ENCODE measurements around the gene DNAJB6.
"Not testable (repeated sequence)": the region's sequence is repeated elsewhere in the genome, so short reads cannot be mapped to it uniquely, and the experiment has no call there.

DNA sequence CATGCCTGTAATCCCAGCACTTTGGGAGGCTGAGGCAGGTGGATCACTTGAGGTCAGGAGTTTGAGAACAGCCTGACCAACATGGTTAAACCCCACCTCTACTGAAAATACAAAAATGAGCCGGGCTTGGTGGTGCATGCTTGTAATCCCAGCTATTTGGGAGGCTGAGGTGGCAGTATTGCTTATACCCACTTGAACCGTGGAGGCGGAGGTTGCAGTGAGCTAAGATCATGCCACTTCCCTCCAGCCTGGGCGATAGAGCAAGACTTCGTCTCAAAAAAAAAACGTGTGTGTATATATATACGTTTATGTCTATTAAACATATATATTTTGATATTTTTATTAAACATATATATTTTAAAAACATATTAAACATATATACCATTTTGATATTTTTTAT, 5.8 kb upstream of the DNAJB6 start:
- not testable (repeated sequence) for TF ChIP-seq KAT7 (CRISPR knock-in tag; IDR thresholded peaks at IDR 0.05; ENCODE audit: borderline replicate concordance); ZNF263 (CRISPR knock-in tag; IDR thresholded peaks at IDR 0.05; ENCODE audit: low read depth); OVOL2 (CRISPR knock-in tag; IDR thresholded peaks at IDR 0.05; ENCODE audit: borderline replicate concordance); SMAD4 (CRISPR knock-in tag; IDR thresholded peaks at IDR 0.05)
- TF ChIP-seq, protein P1, sequence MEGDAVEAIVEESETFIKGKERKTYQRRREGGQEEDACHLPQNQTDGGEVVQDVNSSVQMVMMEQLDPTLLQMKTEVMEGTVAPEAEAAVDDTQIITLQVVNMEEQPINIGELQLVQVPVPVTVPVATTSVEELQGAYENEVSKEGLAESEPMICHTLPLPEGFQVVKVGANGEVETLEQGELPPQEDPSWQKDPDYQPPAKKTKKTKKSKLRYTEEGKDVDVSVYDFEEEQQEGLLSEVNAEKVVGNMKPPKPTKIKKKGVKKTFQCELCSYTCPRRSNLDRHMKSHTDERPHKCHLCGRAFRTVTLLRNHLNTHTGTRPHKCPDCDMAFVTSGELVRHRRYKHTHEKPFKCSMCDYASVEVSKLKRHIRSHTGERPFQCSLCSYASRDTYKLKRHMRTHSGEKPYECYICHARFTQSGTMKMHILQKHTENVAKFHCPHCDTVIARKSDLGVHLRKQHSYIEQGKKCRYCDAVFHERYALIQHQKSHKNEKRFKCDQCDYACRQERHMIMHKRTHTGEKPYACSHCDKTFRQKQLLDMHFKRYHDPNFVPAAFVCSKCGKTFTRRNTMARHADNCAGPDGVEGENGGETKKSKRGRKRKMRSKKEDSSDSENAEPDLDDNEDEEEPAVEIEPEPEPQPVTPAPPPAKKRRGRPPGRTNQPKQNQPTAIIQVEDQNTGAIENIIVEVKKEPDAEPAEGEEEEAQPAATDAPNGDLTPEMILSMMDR (IDR thresholded peaks at IDR 0.05): not testable (repeated sequence)
- TF ChIP-seq, protein P2, sequence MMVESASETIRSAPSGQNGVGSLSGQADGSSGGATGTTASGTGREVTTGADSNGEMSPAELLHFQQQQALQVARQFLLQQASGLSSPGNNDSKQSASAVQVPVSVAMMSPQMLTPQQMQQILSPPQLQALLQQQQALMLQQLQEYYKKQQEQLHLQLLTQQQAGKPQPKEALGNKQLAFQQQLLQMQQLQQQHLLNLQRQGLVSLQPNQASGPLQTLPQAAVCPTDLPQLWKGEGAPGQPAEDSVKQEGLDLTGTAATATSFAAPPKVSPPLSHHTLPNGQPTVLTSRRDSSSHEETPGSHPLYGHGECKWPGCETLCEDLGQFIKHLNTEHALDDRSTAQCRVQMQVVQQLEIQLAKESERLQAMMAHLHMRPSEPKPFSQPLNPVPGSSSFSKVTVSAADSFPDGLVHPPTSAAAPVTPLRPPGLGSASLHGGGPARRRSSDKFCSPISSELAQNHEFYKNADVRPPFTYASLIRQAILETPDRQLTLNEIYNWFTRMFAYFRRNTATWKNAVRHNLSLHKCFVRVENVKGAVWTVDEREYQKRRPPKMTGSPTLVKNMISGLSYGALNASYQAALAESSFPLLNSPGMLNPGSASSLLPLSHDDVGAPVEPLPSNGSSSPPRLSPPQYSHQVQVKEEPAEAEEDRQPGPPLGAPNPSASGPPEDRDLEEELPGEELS (CRISPR knock-in tag; IDR thresholded peaks at IDR 0.05): not testable (repeated sequence)
- TF ChIP-seq, protein P3, sequence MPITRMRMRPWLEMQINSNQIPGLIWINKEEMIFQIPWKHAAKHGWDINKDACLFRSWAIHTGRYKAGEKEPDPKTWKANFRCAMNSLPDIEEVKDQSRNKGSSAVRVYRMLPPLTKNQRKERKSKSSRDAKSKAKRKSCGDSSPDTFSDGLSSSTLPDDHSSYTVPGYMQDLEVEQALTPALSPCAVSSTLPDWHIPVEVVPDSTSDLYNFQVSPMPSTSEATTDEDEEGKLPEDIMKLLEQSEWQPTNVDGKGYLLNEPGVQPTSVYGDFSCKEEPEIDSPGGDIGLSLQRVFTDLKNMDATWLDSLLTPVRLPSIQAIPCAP (CRISPR knock-in tag; IDR thresholded peaks at IDR 0.05): not testable (repeated sequence)
- TF ChIP-seq, protein P4, sequence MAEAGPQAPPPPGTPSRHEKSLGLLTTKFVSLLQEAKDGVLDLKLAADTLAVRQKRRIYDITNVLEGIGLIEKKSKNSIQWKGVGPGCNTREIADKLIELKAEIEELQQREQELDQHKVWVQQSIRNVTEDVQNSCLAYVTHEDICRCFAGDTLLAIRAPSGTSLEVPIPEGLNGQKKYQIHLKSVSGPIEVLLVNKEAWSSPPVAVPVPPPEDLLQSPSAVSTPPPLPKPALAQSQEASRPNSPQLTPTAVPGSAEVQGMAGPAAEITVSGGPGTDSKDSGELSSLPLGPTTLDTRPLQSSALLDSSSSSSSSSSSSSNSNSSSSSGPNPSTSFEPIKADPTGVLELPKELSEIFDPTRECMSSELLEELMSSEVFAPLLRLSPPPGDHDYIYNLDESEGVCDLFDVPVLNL (CRISPR knock-in tag; IDR thresholded peaks at IDR 0.05; ENCODE audit: borderline replicate concordance, low read depth): not testable (repeated sequence)
- TF ChIP-seq, protein P5, sequence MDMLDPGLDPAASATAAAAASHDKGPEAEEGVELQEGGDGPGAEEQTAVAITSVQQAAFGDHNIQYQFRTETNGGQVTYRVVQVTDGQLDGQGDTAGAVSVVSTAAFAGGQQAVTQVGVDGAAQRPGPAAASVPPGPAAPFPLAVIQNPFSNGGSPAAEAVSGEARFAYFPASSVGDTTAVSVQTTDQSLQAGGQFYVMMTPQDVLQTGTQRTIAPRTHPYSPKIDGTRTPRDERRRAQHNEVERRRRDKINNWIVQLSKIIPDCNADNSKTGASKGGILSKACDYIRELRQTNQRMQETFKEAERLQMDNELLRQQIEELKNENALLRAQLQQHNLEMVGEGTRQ (CRISPR knock-in tag; IDR thresholded peaks at IDR 0.05): not testable (repeated sequence)
- TF ChIP-seq, protein P6, sequence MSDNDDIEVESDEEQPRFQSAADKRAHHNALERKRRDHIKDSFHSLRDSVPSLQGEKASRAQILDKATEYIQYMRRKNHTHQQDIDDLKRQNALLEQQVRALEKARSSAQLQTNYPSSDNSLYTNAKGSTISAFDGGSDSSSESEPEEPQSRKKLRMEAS (CRISPR knock-in tag; IDR thresholded peaks at IDR 0.05): not testable (repeated sequence)

All from WTC11 (cell line).